GM18861 (cell line): ENCODE results near the gene EXD1.
"Not testable (repeated sequence)": the region's sequence is repeated elsewhere in the genome, so short reads cannot be mapped to it uniquely, and the experiment has no call there.

Experiments
- ATAC-seq: cut with Tn5 transposase; IDR thresholded peaks from one replicate; pipeline ENCODE4 v1.9.1; 2021; ENCODE audit not compliant: unreplicated experiment

The EXD1 gene

GRCh38 chr15:41151451-41152005, 79.0 kb downstream of the EXD1 start:
- ATAC-seq, result no peak

- no peak for ATAC-seq
Measured at GRCh38 chr15:41150279-41150678, 80.3 kb downstream of the EXD1 start.

GRCh38 chr15:41148065-41148464, 82.5 kb downstream of the EXD1 start:
- ATAC-seq, result no peak

- ATAC-seq, result no peak
Measured at GRCh38 chr15:41139619-41140018, 90.9 kb downstream of the EXD1 start.

GRCh38 chr15:41139112-41139511, 91.4 kb downstream of the EXD1 start:
- not testable (repeated sequence) for ATAC-seq

- not testable (repeated sequence) for ATAC-seq
Measured at GRCh38 chr15:41135580-41135979, 95.0 kb downstream of the EXD1 start.

- no peak for ATAC-seq
Measured at GRCh38 chr15:41133454-41133853, 97.1 kb downstream of the EXD1 start.
